GM12878 (cell line): ENCODE measurements around the gene SMU1. TPM values are rescaled to one million over a fixed set of nuclear protein-coding genes. Genes with fewer than 3 reads are reported as not detected.
A peak's percentile ranks its signal among the peaks of the same experiment; 100 is the strongest.

Experiments used
- ATAC-seq: fragments of 200-7000 bp; cut with Tn5 transposase; 3 replicates; pipeline ENCODE4 v1.9.1; 2020; ENCODE audit warnings: mild to moderate bottlenecking, moderate library complexity
- BruUV-seq: library from RNA; stranded (reverse); fragments of 400-500 nt; replicated peaks from 2 replicates; lab custom pipeline; 2021; lab: Mats Ljungman, UMichigan
- CTCF ChIA-PET: fragments of 300-600 bp; sonication (Branson Sonifier 250); formaldehyde crosslinking; extraction: SDS; loops from one replicate; lab custom pipeline; 2021; ENCODE audit warnings: inconsistent platforms; lab: Yijun Ruan, JAX
- POLR2A ChIA-PET: fragments of 350-600 bp; formaldehyde crosslinking; extraction: SDS; loops from one replicate; lab custom pipeline; 2021; ENCODE audit warnings: inconsistent platforms; lab: Charles Lee
- RAD21 ChIA-PET: fragments of 300-600 bp; sonication (Branson Sonifier 250); formaldehyde crosslinking; loops from one replicate; lab custom pipeline; 2023; ENCODE audit warnings: antibody characterized with exemption; ENCODE audit not compliant: unreplicated experiment; lab: Charles Lee
- SMC1A ChIA-PET: fragments of 300-600 bp; sonication (Branson Sonifier 250); formaldehyde crosslinking; loops from one replicate; lab custom pipeline; 2023; ENCODE audit not compliant: unreplicated experiment, uncharacterized antibody; lab: Charles Lee
- DNase-seq: peaks from one replicate; pipeline ENCODE4 v3.0.0-alpha.2; 2011; ENCODE audit warnings: low read depth, low spot score
- FAIRE-seq: peaks from 3 replicates; lab custom pipeline; 2011; peaks lifted over from hg19 to GRCh38; lab: Jason Lieb, UNC
- H2AFZ ChIP-seq: 2 replicates; pipeline ENCODE4 v1.6.0; 2011; ENCODE audit warnings: low read depth, low read length, control low read depth; ENCODE audit not compliant: control insufficient read depth
- H3K27ac ChIP-seq: 2 replicates; pipeline ENCODE4 v1.5.1; 2011; ENCODE audit warnings: control low read depth; ENCODE audit not compliant: control insufficient read depth, insufficient read depth
- H3K27me3 ChIP-seq, 2 experiments: replicated peaks in 1 of 2; 2 replicates each; pipeline versions ENCODE4 v1.6.0 to v1.6.1; 2011; ENCODE audit warnings: low read length in 1 of 2; ENCODE audit not compliant: control insufficient read depth in 2 of 2, insufficient read depth in 2 of 2
- H3K36me3 ChIP-seq, 2 experiments: 2 replicates each; pipeline ENCODE4 v1.5.1; 2011; ENCODE audit warnings: low read length in 1 of 2; ENCODE audit not compliant: control insufficient read depth in 2 of 2, insufficient read depth in 2 of 2
- H3K4me1 ChIP-seq: 2 replicates; pipeline ENCODE4 v1.6.1; 2011; ENCODE audit warnings: mild to moderate bottlenecking, low read length, moderate library complexity, mixed read lengths; ENCODE audit not compliant: control insufficient read depth, insufficient read depth
- H3K4me2 ChIP-seq: 2 replicates; pipeline ENCODE4 v1.6.0; 2011; ENCODE audit warnings: control low read depth; ENCODE audit not compliant: control insufficient read depth, insufficient read depth
- H3K4me3 ChIP-seq: fragments of 200-600 bp; sonication (generic); 2 replicates; pipeline ENCODE4 v1.5.1; 2016
- H3K79me2 ChIP-seq: 2 replicates; pipeline ENCODE4 v1.6.0; 2011; ENCODE audit warnings: low read length; ENCODE audit not compliant: control insufficient read depth, insufficient read depth
- H3K9ac ChIP-seq: 2 replicates; pipeline ENCODE4 v1.8.0; 2011; ENCODE audit warnings: low read length, control low read depth, mixed read lengths; ENCODE audit not compliant: control insufficient read depth, insufficient read depth
- H3K9me3 ChIP-seq: replicated peaks from 3 replicates; pipeline ENCODE4 v1.5.1; 2011; ENCODE audit warnings: mild to moderate bottlenecking, low read length; ENCODE audit not compliant: control insufficient read depth, insufficient read depth
- H4K20me1 ChIP-seq: 2 replicates; pipeline ENCODE4 v1.6.0; 2011; ENCODE audit not compliant: control insufficient read depth, insufficient read depth
- BMI1 ChIP-seq: fragments of 450-650 bp; IDR thresholded peaks from 2 replicates; pipeline ENCODE4 v1.6.1; 2016; ENCODE audit warnings: mild to moderate bottlenecking, moderate library complexity, borderline replicate concordance
- CEBPB ChIP-seq, 2 experiments: fragments of 150-350 bp in 1 of 2; IDR thresholded peaks; 2 replicates each; pipeline ENCODE4 v1.6.1; 2012 to 2014; ENCODE audit warnings: low read depth in 2 of 2, low read length in 2 of 2, borderline replicate concordance in 1 of 2, inconsistent platforms in 1 of 2
- DPF2 ChIP-seq: fragments of 450-650 bp; IDR thresholded peaks from 2 replicates; pipeline ENCODE4 v1.6.1; 2017; ENCODE audit warnings: mild to moderate bottlenecking
- EGR1 ChIP-seq, 2 experiments: IDR thresholded peaks; 1 replicate in 1 of 2; 2 replicates in 1 of 2; pipeline ENCODE4 v1.6.1; 2011 to 2012; ENCODE audit warnings: low read depth in 2 of 2, low read length in 2 of 2, borderline replicate concordance in 1 of 2, mild to moderate bottlenecking in 1 of 2, moderate library complexity in 1 of 2
- ESRRA ChIP-seq: IDR thresholded peaks from 2 replicates; pipeline ENCODE4 v1.6.1; 2012; ENCODE audit warnings: mild to moderate bottlenecking, low read length, improper control_type of control experiment
- FOS ChIP-seq: IDR thresholded peaks from 3 replicates; pipeline ENCODE4 v1.6.1; 2011; ENCODE audit warnings: borderline replicate concordance; ENCODE audit not compliant: insufficient read length; ENCODE audit errors: extremely low read depth
- HDAC2 ChIP-seq: fragments of 200-600 bp; sonication (generic); IDR thresholded peaks from 2 replicates; pipeline ENCODE4 v1.6.1; 2017
- HDAC6 ChIP-seq: fragments of 200-600 bp; sonication (generic); IDR thresholded peaks from one replicate; pipeline ENCODE4 v1.8.0; 2017; ENCODE audit warnings: antibody characterized with exemption; ENCODE audit not compliant: unreplicated experiment
- HDGF ChIP-seq: fragments of 450-650 bp; IDR thresholded peaks from 2 replicates; pipeline ENCODE4 v1.6.1; 2016; ENCODE audit warnings: antibody characterized with exemption
- IRF4 ChIP-seq: IDR thresholded peaks from 2 replicates; pipeline ENCODE4 v1.6.1; 2011; ENCODE audit warnings: low read depth, low read length
- SIX5 ChIP-seq: IDR thresholded peaks from 2 replicates; pipeline ENCODE4 v1.6.1; 2011; ENCODE audit warnings: mild to moderate bottlenecking, low read depth, low read length, moderate library complexity; ENCODE audit not compliant: severe bottlenecking
- TCF3 ChIP-seq: IDR thresholded peaks from 2 replicates; pipeline ENCODE4 v1.6.1; 2012; ENCODE audit warnings: low read depth, mild to moderate bottlenecking, low read length, borderline replicate concordance; ENCODE audit not compliant: insufficient read depth
- ZNF217 ChIP-seq: fragments of 450-650 bp; IDR thresholded peaks from 2 replicates; pipeline ENCODE4 v1.6.1; 2017; ENCODE audit warnings: antibody characterized with exemption, mild to moderate bottlenecking
- WGBS: methylation state at CpG from one replicate; pipeline ENCODE4 v1.1.6; 2016; ENCODE audit warnings: low lambda C conversion rate; ENCODE audit not compliant: insufficient replicate concordance, insufficient coverage; ENCODE audit errors: missing lambda C conversion rate; 5-methylcytosine and 5-hydroxymethylcytosine counted together
- in situ Hi-C: fragments of 300-500 bp; cut with MboI; formaldehyde crosslinking; loops from 9 replicates; pipeline ENCODE4 v1.14.3; 2018; ENCODE audit warnings: mixed read lengths
- intact Hi-C: fragments of 100-400 bp; cut with micrococcal nuclease; formaldehyde crosslinking; loops from one replicate; pipeline ENCODE4 v1.14.2; 2022; ENCODE audit not compliant: unreplicated experiment
- polyA plus RNA-seq, 11 experiments: library from polyadenylated mRNA; depleted of rRNA in 4 of 11; unstranded in 6 of 11; stranded (reverse) in 5 of 11; fragments of >200 nt; fragmentation: Nextera tagmentation in 4 of 11; fragmentation: Illumina TruSeq in 1 of 11; extraction: Ambion mirVana in 4 of 11; extraction: Trizol in 1 of 11; gene quantifications; 1 replicate in 1 of 11; 2 replicates in 10 of 11; pipeline versions ENCODE4 v1.2.1 to v1.2.3, GENCODE V29; 2011 to 2016; ENCODE audit warnings: inconsistent platforms in 2 of 11, missing spikeins in 2 of 11, low read depth in 1 of 11
- total RNA-seq, 4 experiments: library from RNA; depleted of rRNA in 3 of 4; stranded (reverse); fragments of >200 nt in 3 of 4; fragmentation: Illumina TruSeq in 1 of 4; extraction: Trizol in 1 of 4; gene quantifications; 2 replicates each; pipeline versions ENCODE4 v1.2.1 to v1.2.3, GENCODE V29; 2013 to 2021
- TF ChIP-seq, protein P1 (sequence below): IDR thresholded peaks from 2 replicates; pipeline ENCODE4 v1.6.1; 2012; ENCODE audit warnings: low read length, inconsistent platforms
- TF ChIP-seq, protein P2 (sequence below): IDR thresholded peaks from 2 replicates; pipeline ENCODE4 v1.6.1; 2012; ENCODE audit warnings: low read depth, low read length, improper control_type of control experiment
- TF ChIP-seq, protein P3 (sequence below): fragments of 450-650 bp; IDR thresholded peaks from 2 replicates; pipeline ENCODE4 v1.6.1; 2017; ENCODE audit warnings: mild to moderate bottlenecking, low read depth, inconsistent platforms; ENCODE audit not compliant: poor library complexity, severe bottlenecking

The SMU1 gene
- total and polyA plus RNA-seq, 10 of the 15 experiments (the other 5 are each of a cell fraction or from before 2014, with no cell fraction given) = 18.5 to 34.6 (median 20.9) TPM

DNA sequence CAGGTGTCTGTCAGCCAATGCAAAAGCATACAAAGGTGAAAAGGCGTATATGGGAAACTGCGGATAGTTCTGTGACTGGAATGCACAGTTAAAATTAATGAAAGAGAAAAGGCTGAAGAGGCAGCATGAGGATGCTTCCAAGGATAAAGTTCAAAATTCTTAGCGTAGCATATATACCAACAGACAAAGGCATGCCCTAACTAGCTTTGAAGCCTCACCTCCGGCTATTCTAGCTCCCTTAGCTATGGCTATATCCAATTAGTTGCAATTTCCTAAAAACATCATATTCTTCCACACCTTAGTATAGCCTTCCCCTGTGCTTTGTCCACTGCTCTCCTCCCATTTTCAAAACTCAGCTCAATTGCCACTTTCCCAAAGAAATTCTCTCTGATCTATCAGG lies 52.8 kb downstream of the SMU1 start:
- Histone ChIP-seq H2AFZ (no peak overlapping the region; the same call in 1 of the 2 replicates), H3K4me2 (peak overlapping the region; percentile 89), H3K4me3 (peak overlapping the region; percentile 75), H3K27me3 (no peaks in the 10 kb centered on the region), H3K9ac (peak overlapping the region; percentile 99), H3K36me3 (peaks cover 0 to 22% of the 10 kb centered on the region in 2 experiments; a peak in 3 of 4 replicates), H3K4me1 (peaks cover 10% of the 10 kb centered on the region), H3K79me2 (peaks cover 66% of the 10 kb centered on the region), H3K27ac (peak overlapping the region; percentile 97), H3K9me3 (no peaks in the 10 kb centered on the region), H4K20me1 (peaks cover 5% of the 10 kb centered on the region)
- BruUV-seq = no TSS peak
- ATAC-seq (no peak), DNase-seq (no peak), FAIRE-seq (no peak)
- ChIA-PET RAD21 (interaction anchor here (1.9 kb wide), 1 partner anchor 21 kb away, joined by 8 read pairs; no protein-coding TSS in a partner anchor), SMC1A (interaction anchor here (0.9 to 1.7 kb wide), 6 partner anchors 9 to 235 kb away, joined by 3 to 4 read pairs (median 3); no protein-coding TSS in a partner anchor), POLR2A (interaction anchor here (0.8 to 6.4 kb wide), 7 partner anchors 9 to 473 kb away, joined by 3 to 46 read pairs (median 5); partner anchors contain the start of genes APTX and B4GALT1), CTCF (interaction anchor here (1.5 to 1.6 kb wide), 2 partner anchors 11 to 30 kb away, joined by 3 read pairs; no protein-coding TSS in a partner anchor)
- in situ Hi-C loops (no loop called here), intact Hi-C loops (loop anchor here (2.0 kb wide), 2 partner anchors 53 to 201 kb away; partner anchors contain the start of gene SMU1)
- WGBS = 95% methylated on average over 4 of the region's 4 CpGs
- TF ChIP-seq SIX5 = no peak
- no peak for TF ChIP-seq TCF3
- TF ChIP-seq HDGF = no peak
- no peak for TF ChIP-seq ESRRA
- no peak for TF ChIP-seq CEBPB (IDR thresholded peaks at IDR 0.05; ENCODE audit: borderline replicate concordance in 1 of 2, low read depth in 2 of 2, low read length in 2 of 2)
- TF ChIP-seq EGR1 (IDR thresholded peaks at IDR 0.05; ENCODE audit: borderline replicate concordance in 1 of 2, low read depth in 2 of 2, low read length in 2 of 2) = no peak
- TF ChIP-seq FOS = no peak
- no peak for TF ChIP-seq HDAC6
- no peak for TF ChIP-seq HDAC2
- no peak for TF ChIP-seq IRF4
- no peak for TF ChIP-seq BMI1
- TF ChIP-seq, protein P1, sequence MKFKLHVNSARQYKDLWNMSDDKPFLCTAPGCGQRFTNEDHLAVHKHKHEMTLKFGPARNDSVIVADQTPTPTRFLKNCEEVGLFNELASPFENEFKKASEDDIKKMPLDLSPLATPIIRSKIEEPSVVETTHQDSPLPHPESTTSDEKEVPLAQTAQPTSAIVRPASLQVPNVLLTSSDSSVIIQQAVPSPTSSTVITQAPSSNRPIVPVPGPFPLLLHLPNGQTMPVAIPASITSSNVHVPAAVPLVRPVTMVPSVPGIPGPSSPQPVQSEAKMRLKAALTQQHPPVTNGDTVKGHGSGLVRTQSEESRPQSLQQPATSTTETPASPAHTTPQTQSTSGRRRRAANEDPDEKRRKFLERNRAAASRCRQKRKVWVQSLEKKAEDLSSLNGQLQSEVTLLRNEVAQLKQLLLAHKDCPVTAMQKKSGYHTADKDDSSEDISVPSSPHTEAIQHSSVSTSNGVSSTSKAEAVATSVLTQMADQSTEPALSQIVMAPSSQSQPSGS = no peak
- TF ChIP-seq DPF2 = no peak
- no peak for TF ChIP-seq ZNF217
- TF ChIP-seq, protein P2, sequence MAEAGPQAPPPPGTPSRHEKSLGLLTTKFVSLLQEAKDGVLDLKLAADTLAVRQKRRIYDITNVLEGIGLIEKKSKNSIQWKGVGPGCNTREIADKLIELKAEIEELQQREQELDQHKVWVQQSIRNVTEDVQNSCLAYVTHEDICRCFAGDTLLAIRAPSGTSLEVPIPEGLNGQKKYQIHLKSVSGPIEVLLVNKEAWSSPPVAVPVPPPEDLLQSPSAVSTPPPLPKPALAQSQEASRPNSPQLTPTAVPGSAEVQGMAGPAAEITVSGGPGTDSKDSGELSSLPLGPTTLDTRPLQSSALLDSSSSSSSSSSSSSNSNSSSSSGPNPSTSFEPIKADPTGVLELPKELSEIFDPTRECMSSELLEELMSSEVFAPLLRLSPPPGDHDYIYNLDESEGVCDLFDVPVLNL = no peak
- TF ChIP-seq, protein P3, sequence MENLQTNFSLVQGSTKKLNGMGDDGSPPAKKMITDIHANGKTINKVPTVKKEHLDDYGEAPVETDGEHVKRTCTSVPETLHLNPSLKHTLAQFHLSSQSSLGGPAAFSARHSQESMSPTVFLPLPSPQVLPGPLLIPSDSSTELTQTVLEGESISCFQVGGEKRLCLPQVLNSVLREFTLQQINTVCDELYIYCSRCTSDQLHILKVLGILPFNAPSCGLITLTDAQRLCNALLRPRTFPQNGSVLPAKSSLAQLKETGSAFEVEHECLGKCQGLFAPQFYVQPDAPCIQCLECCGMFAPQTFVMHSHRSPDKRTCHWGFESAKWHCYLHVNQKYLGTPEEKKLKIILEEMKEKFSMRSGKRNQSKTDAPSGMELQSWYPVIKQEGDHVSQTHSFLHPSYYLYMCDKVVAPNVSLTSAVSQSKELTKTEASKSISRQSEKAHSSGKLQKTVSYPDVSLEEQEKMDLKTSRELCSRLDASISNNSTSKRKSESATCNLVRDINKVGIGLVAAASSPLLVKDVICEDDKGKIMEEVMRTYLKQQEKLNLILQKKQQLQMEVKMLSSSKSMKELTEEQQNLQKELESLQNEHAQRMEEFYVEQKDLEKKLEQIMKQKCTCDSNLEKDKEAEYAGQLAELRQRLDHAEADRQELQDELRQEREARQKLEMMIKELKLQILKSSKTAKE = no peak
